Astrocyte (in vitro differentiated cells and primary cell): ENCODE data around the gene GLUL. TPM values are rescaled to one million over a fixed set of nuclear protein-coding genes. Genes with fewer than 3 reads are reported as not detected.

Source experiments
- DNase-seq: peaks from one replicate; pipeline ENCODE4 v3.0.0-alpha.2; 2010; ENCODE audit warnings: low read depth
- FAIRE-seq: peaks from 2 replicates; lab custom pipeline; 2011; peaks lifted over from hg19 to GRCh38; lab: Jason Lieb, UNC
- H2AFZ ChIP-seq: 2 replicates; pipeline ENCODE4 v1.6.0; 2012; ENCODE audit warnings: low read depth, low read length, inconsistent platforms
- H3K27ac ChIP-seq: 2 replicates; pipeline ENCODE4 v1.5.1; 2011; ENCODE audit warnings: low read depth, low read length, inconsistent platforms
- H3K27me3 ChIP-seq: 2 replicates; pipeline ENCODE4 v1.6.0; 2011; ENCODE audit warnings: low read length, inconsistent platforms; ENCODE audit not compliant: insufficient read depth
- H3K36me3 ChIP-seq: 2 replicates; pipeline ENCODE4 v1.5.1; 2011; ENCODE audit warnings: low read length, inconsistent platforms; ENCODE audit not compliant: insufficient read depth
- H3K4me1 ChIP-seq: 2 replicates; pipeline ENCODE4 v1.5.1; 2011; ENCODE audit warnings: low read length, inconsistent platforms; ENCODE audit not compliant: insufficient read depth
- H3K4me2 ChIP-seq: 2 replicates; pipeline ENCODE4 v1.6.0; 2012; ENCODE audit warnings: low read length, inconsistent platforms
- H3K4me3 ChIP-seq: 2 replicates; pipeline ENCODE4 v1.5.1; 2011; ENCODE audit warnings: low read depth, mild to moderate bottlenecking, low read length, inconsistent platforms; ENCODE audit not compliant: insufficient read depth
- H3K79me2 ChIP-seq: 2 replicates; pipeline ENCODE4 v1.6.0; 2012; ENCODE audit warnings: mild to moderate bottlenecking, low read length, inconsistent platforms; ENCODE audit not compliant: insufficient read depth
- H3K9ac ChIP-seq: 2 replicates; pipeline ENCODE4 v1.6.0; 2012; ENCODE audit warnings: mild to moderate bottlenecking, low read length, inconsistent platforms
- H3K9me3 ChIP-seq: 2 replicates; pipeline ENCODE4 v1.5.1; 2012; ENCODE audit warnings: low read depth, mild to moderate bottlenecking, low read length, inconsistent platforms; ENCODE audit not compliant: insufficient read depth
- H4K20me1 ChIP-seq: 2 replicates; pipeline ENCODE4 v1.6.0; 2012; ENCODE audit warnings: low read length, inconsistent platforms; ENCODE audit not compliant: insufficient read depth
- H3K27ac Mint-ChIP-seq: one replicate; pipeline ENCODE4 v1.8.0; 2021; ENCODE audit warnings: mild to moderate bottlenecking, mixed read lengths; ENCODE audit not compliant: unreplicated experiment
- H3K27me3 Mint-ChIP-seq: one replicate; pipeline ENCODE4 v1.8.0; 2021; ENCODE audit warnings: low read depth, mixed read lengths; ENCODE audit not compliant: unreplicated experiment
- H3K36me3 Mint-ChIP-seq: one replicate; pipeline ENCODE4 v1.8.0; 2021; ENCODE audit warnings: low read depth, mixed read lengths; ENCODE audit not compliant: unreplicated experiment
- H3K4me1 Mint-ChIP-seq: one replicate; pipeline ENCODE4 v1.8.0; 2021; ENCODE audit warnings: low read depth, mixed read lengths; ENCODE audit not compliant: unreplicated experiment
- H3K4me3 Mint-ChIP-seq: one replicate; pipeline ENCODE4 v1.8.0; 2021; ENCODE audit warnings: mild to moderate bottlenecking, moderate library complexity, mixed read lengths; ENCODE audit not compliant: unreplicated experiment
- H3K9me3 Mint-ChIP-seq: one replicate; pipeline ENCODE4 v1.8.0; 2021; ENCODE audit warnings: mild to moderate bottlenecking, mixed read lengths; ENCODE audit not compliant: unreplicated experiment
- EZH2 ChIP-seq: IDR thresholded peaks from 2 replicates; pipeline ENCODE4 v1.6.1; 2012; ENCODE audit warnings: mild to moderate bottlenecking, low read length, inconsistent platforms; ENCODE audit not compliant: insufficient read depth
- total RNA-seq: library from RNA; stranded (reverse); gene quantifications from 2 replicates; pipeline ENCODE4 v1.2.1, GENCODE V29; 2021
- TF ChIP-seq, protein P1 (sequence below): IDR thresholded peaks from 2 replicates; pipeline ENCODE4 v1.5.1; 2011; ENCODE audit warnings: low read depth, mild to moderate bottlenecking, inconsistent platforms, low read length, moderate library complexity; ENCODE audit not compliant: insufficient read depth

GLUL gene
- total RNA-seq, 1 donor from 2014 or later: 158 TPM

DNA sequence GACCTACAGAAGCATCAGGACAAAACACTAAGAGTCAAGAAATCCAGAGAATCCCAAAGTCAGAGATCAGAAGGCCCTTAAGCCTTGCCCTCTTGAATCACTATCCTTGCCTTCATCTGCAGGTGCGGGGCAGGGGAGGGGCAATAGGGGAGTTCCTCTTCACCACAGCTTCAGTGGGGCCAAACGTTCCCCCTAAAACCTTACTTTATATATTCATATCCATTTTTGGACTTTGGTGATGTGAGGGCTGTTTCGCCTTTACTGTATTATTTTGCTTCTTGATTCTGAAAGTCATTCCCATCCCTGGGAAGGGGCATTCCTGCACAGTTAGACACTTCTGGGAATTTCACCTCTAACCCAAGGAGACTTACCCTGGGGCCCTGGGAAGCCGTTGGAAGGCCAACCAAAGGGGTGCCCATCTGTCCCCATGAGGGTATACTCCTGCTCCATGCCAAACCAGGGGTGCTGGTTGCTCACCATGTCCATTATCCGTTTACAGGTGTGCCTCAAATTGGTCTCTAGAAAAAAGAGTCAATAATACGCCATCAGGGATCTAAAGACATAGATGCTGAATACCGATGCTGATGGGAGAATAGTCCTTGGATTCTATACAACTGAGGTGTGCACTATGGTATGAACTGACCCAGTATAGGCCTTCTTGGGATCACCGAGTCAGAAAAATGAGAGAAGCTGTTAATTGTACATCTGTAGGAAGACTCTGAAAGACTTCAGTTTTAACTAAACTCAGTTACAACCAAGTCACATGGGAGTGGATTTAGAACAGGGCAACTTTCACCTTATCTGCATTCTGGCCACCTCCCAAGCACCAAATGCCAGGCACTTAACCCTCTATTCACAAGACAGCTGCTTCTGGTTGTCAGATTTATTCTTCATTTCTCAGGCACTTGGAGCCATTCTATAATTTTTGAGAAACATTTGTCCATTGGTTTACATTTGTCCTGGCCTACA is 5.4 kb downstream of the GLUL start:
- H3K4me1 Mint-ChIP-seq: peaks cover 8% of the 10 kb centered on the region
- H3K4me2 ChIP-seq: no peak overlapping the region
- peaks cover 57% of the 10 kb centered on the region for H3K36me3 ChIP-seq
- H3K36me3 Mint-ChIP-seq: peaks cover 22% of the 10 kb centered on the region
- H3K27me3 ChIP-seq: no peaks in the 10 kb centered on the region
- peaks cover 67% of the 10 kb centered on the region for H4K20me1 ChIP-seq
- TF ChIP-seq, protein P1, sequence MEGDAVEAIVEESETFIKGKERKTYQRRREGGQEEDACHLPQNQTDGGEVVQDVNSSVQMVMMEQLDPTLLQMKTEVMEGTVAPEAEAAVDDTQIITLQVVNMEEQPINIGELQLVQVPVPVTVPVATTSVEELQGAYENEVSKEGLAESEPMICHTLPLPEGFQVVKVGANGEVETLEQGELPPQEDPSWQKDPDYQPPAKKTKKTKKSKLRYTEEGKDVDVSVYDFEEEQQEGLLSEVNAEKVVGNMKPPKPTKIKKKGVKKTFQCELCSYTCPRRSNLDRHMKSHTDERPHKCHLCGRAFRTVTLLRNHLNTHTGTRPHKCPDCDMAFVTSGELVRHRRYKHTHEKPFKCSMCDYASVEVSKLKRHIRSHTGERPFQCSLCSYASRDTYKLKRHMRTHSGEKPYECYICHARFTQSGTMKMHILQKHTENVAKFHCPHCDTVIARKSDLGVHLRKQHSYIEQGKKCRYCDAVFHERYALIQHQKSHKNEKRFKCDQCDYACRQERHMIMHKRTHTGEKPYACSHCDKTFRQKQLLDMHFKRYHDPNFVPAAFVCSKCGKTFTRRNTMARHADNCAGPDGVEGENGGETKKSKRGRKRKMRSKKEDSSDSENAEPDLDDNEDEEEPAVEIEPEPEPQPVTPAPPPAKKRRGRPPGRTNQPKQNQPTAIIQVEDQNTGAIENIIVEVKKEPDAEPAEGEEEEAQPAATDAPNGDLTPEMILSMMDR: no peak
- no peak for TF ChIP-seq EZH2
- no peak overlapping the region for H3K9ac ChIP-seq
- FAIRE-seq: no peak
- peaks cover 3% of the 10 kb centered on the region for H3K4me1 ChIP-seq
- H3K4me3 Mint-ChIP-seq: no peak overlapping the region
- H2AFZ ChIP-seq: no peak overlapping the region
- no peaks in the 10 kb centered on the region for H3K27me3 Mint-ChIP-seq
- H3K4me3 ChIP-seq: no peak overlapping the region
- H3K9me3 ChIP-seq: no peaks in the 10 kb centered on the region
- no peaks in the 10 kb centered on the region for H3K9me3 Mint-ChIP-seq
- DNase-seq: no peak
- H3K79me2 ChIP-seq: peaks cover 39% of the 10 kb centered on the region
- H3K27ac ChIP-seq: no peak overlapping the region
- no peak overlapping the region for H3K27ac Mint-ChIP-seq

DNA sequence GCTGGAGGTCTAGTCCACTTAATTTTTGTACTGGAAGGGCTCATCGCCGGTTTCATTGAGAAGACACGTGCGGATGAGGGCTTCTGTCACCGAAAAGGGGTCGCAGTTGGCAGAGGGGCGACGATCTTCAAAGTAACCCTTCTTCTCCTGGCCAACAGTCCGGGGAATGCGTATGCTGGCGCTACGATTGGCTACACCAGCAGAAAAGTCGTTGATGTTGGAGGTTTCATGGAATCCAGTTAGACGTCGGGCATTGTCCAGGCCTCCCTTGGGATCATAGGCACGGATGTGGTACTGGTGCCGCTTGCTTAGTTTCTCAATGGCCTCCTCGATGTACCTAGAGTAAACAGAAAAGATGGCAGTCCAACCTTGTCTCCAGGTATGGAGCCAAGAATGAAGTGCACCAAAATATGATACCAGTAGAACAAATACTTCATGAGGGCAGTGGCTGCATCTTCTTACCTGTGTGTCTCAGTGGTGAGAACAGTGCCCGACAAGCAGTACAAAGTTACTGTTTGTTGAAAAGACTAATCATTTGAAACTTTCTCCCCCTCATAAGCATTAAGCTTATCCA is 7.1 kb downstream of the GLUL start:
- H2AFZ ChIP-seq: no peak overlapping the region
- FAIRE-seq (no peak), DNase-seq (no peak)
- Mint-ChIP-seq H3K27me3 (no peaks in the 10 kb centered on the region), H3K9me3 (no peaks in the 10 kb centered on the region), H3K27ac (no peak overlapping the region), H3K4me3 (no peak overlapping the region), H3K4me1 (peaks cover 8% of the 10 kb centered on the region), H3K36me3 (peaks cover 20% of the 10 kb centered on the region)
- no peak overlapping the region for H3K4me3 ChIP-seq
- H3K4me1 ChIP-seq: peaks cover under 1% of the 10 kb centered on the region
- H3K4me2 ChIP-seq: no peak overlapping the region
- H3K79me2 ChIP-seq: peaks cover 22% of the 10 kb centered on the region
- no peaks in the 10 kb centered on the region for H3K9me3 ChIP-seq
- H3K27ac ChIP-seq: no peak overlapping the region
- TF ChIP-seq EZH2: no peak
- TF ChIP-seq, protein P1: no peak
- no peak overlapping the region for H3K9ac ChIP-seq
- no peaks in the 10 kb centered on the region for H3K27me3 ChIP-seq
- H3K36me3 ChIP-seq: peaks cover 57% of the 10 kb centered on the region
- H4K20me1 ChIP-seq: peaks cover 54% of the 10 kb centered on the region
